GM13977 (cell line): Measurements from ENCODE around the gene WSCD1.

Experiments used
- DNase-seq: peaks from one replicate; pipeline ENCODE4 v3.0.0; 2012; ENCODE audit warnings: low spot score
- in situ Hi-C: fragments of 300-500 bp; cut with MboI; formaldehyde crosslinking; loops from one replicate; pipeline ENCODE4 v1.12.0; 2022; ENCODE audit warnings: low sequenced_read_pairs, low pct_unique_long_range_greater_than_20kb, mixed read lengths, inconsistent platforms; ENCODE audit not compliant: unreplicated experiment
- TF ChIP-seq, protein P1 (sequence below): IDR thresholded peaks from 2 replicates; pipeline ENCODE4 v1.5.1; 2012; ENCODE audit warnings: mild to moderate bottlenecking, control low read depth; ENCODE audit not compliant: insufficient read depth; ENCODE audit errors: extremely low read depth, missing control alignments

The WSCD1 gene

GRCh38 chr17:6028294-6028693, 41.9 kb upstream of the WSCD1 start:
- DNase-seq, result no peak
- in situ Hi-C loops, result no loop called here
- TF ChIP-seq, protein P1, sequence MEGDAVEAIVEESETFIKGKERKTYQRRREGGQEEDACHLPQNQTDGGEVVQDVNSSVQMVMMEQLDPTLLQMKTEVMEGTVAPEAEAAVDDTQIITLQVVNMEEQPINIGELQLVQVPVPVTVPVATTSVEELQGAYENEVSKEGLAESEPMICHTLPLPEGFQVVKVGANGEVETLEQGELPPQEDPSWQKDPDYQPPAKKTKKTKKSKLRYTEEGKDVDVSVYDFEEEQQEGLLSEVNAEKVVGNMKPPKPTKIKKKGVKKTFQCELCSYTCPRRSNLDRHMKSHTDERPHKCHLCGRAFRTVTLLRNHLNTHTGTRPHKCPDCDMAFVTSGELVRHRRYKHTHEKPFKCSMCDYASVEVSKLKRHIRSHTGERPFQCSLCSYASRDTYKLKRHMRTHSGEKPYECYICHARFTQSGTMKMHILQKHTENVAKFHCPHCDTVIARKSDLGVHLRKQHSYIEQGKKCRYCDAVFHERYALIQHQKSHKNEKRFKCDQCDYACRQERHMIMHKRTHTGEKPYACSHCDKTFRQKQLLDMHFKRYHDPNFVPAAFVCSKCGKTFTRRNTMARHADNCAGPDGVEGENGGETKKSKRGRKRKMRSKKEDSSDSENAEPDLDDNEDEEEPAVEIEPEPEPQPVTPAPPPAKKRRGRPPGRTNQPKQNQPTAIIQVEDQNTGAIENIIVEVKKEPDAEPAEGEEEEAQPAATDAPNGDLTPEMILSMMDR, result no peak

GRCh38 chr17:6035801-6036394, 34.3 kb upstream of the WSCD1 start:
- in situ Hi-C loops, result no loop called here
- TF ChIP-seq, protein P1, result no peak
- DNase-seq, result no peak

DNA sequence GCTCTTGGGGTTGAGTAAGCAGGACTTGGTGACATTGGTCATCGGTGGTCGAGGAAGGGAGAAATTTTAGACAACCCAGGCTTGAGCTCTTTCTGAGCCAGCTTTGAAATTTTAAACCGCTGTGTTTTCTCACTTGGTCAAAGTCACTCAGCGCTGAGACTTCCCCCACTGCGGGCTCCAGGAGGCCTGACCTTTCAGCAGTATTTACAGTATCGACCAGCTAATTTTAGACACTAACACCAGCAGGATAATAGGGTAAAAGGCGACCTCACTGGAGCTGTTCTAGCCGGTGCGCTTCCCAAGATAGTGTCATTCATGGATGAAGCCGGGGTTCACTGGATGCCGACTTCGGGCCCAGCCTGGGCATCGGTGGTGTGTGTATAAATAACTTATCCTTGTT, 29.7 kb upstream of the WSCD1 start:
- DNase-seq, result no peak

DNA sequence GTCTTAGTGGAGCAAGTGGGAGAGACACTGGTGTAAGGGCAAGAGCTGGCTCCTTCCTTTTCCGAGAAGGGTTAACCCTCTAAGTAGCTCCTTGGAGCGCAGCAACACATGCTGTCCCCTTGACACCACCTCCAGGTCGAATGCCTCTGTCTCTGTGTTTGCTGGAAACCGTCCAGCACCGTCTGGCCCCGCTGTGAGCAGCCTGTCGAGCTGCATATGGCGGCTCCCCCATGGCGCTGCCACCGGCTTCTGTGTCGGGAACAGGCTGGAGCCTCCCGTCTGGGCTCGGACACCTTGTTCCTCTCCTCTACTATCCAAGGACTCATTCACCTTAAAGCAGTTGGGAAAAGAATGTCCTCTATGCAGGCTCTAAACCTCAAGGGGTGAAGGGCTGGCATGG, 28.9 kb upstream of the WSCD1 start:
- in situ Hi-C loops, result no loop called here
- no peak for DNase-seq
- TF ChIP-seq, protein P1, result no peak

More for the DNA sequence above, 29.7 kb upstream of the WSCD1 start:
- in situ Hi-C loops, result no loop called here
- TF ChIP-seq, protein P1, result no peak

DNA sequence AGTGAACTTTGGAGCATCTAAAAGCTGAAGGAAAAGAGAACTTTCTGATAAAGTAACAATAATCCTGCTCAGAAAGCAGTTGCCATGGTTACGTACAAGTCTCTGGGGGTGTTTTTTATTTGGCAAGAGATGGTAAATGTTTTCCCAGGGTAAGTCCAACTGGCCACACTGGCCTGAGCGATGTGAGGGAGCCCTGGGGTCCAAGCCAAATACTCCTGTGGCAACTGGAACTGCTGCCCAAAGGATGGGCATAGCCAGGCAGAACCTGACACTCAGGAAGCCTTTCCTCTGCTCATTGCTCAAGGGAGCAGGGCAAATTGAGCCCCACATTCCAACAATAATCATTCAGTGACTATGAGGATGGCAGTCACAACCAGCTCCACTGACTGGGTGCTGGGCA, 26.8 kb upstream of the WSCD1 start:
- TF ChIP-seq, protein P1, result no peak
- in situ Hi-C loops, result no loop called here
- DNase-seq, result no peak

DNA sequence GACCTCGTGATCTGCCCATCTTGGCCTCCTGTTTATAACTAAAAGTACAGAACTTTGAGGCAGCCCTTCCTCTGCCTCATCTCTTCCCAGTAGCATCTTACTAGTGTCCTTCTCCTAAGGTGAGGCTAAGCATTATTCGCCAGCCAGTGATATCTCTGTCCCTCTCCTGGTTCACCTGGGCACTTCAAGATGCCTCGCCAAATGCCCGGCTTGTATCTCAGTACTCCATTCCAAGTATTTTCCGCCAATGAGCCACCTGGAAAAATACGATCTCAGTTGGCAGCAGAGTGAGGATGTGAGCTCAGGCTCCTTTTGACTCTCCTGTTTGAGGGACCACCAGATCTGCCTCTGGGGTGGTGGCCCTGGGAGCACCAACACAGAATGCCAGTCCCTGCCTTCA, 25.9 kb upstream of the WSCD1 start:
- TF ChIP-seq, protein P1, result no peak
- no peak for DNase-seq
- in situ Hi-C loops, result no loop called here
